Activated CD4-positive, alpha-beta T cell treated with anti-CD3 and anti-CD28 coated beads, Interleukin-10, Interleukin-2, amounts not matched to agents 100 ng/mL and 50 ng/mL, durations not matched to agents 16 hours and 8 hours (primary cell): ENCODE data around the gene NNAT.
"Not testable (repeated sequence)": the region's sequence is repeated elsewhere in the genome, so short reads cannot be mapped to it uniquely, and the experiment has no call there.

ENCODE experiments used
- DNase-seq: peaks from one replicate; pipeline ENCODE4 v3.0.0-alpha.2; 2020

Gene NNAT

GRCh38 chr20:37542281-37542680, 21.2 kb downstream of the NNAT start:
- DNase-seq: no peak

- DNase-seq: no peak
These were observed 22.8 kb downstream of the NNAT start for GRCh38 chr20:37543828-37544227.

DNA sequence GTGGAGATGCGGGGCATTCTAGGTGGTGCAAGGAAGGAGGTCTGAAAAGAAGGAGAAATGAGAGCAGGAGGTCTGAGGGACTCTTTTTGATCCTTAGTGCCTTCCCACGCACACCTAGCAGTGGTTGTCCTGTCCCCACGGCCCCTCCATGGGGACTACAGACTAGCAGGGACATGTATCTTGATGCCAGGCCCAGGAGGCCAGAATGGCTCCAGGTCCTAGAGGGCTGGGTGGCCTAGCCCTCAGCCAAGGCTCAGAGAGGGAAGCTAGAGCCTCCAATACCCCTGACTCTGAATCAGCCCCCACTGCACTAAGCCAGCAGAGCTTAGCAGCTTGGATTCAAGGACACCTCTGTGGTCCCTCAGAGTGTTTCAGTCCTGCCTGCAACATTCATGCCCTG, 23.3 kb downstream of the NNAT start:
- DNase-seq: no peak

- DNase-seq: no peak
These were observed 24.5 kb downstream of the NNAT start for GRCh38 chr20:37545516-37545915.

GRCh38 chr20:37547912-37548311, 26.9 kb downstream of the NNAT start:
- no peak for DNase-seq

GRCh38 chr20:37550101-37550920, 29.3 kb downstream of the NNAT start:
- DNase-seq: not testable (repeated sequence)

DNA sequence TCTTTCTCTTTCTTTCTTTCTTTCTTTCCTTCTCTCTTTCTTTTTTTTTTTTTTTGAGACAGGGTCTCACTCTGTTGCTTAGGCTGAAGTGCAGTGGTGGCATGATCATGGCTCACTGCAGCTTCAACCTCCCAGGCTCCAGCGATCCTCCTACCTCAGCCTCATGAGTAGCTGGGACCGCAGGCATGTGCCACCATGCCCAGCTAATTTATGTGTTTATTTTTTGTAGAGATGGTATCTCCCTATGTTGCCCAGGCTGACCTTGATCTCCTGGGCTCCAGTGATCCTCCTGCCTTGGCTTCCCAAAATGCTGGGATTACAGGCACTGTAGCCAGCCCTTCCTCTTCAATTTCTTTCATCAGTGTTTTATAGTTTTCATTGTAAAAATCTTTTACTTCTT, 30.6 kb downstream of the NNAT start:
- not testable (repeated sequence) for DNase-seq

DNA sequence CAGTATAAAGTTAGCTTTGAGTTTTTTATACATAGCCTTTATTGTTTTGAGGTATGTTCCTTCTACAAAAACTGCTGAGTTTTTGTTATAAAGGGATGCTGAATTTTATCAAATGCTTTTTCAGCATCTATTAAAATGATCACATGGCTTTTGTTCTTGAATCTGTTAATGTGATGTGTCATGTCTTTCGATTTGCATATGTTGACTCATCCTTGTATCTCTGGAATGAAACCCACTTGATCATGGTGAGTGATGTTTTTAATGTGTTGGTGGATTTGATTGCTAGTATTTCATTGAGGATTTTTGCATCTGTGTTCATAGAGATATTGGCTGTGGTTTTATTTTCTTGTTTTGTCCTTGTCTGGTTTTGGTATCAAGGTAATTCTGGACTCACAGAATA, 31.4 kb downstream of the NNAT start:
- DNase-seq: peak; percentile 37

GRCh38 chr20:37554721-37555298, 33.8 kb downstream of the NNAT start:
- not testable (repeated sequence) for DNase-seq

DNA sequence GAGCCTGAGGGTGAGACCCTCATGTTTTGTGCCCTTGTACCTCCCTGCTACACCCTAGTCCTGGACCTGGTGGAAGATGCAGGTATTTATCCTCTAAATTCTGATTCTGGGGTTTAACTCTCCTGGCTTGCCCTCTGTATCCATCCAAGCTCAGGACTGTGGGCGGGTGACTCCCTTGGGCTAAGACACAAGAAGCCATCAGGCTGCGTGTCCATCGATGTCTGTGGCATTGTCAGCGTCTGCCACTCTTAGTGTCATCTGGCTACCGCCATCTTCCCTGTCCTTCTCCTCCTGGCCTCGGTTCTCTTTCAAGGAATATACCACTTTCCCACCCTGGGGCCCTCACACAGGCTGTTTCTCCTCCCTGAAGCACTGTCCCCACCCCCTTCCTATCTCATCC, 35.5 kb downstream of the NNAT start:
- no peak for DNase-seq

DNA sequence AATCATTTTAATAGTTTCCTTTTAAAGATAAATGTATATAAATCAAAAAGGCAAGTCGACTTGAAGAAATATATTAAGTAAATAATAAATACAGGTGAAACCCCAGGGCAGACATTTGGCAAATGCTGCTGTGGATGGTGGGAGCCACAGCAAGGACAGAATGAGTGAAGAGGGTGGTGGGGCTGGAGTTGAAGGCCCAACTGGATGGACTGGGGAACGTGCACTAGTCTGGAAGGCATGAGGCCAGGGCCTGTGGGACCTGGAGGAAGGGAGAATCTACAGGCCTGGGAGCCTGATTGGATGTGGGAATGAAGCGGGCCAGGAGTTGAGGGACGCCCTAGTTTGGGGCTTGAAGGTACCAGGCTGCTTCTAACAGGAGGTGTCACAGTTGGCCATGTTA, 37.3 kb downstream of the NNAT start:
- DNase-seq: no peak

DNA sequence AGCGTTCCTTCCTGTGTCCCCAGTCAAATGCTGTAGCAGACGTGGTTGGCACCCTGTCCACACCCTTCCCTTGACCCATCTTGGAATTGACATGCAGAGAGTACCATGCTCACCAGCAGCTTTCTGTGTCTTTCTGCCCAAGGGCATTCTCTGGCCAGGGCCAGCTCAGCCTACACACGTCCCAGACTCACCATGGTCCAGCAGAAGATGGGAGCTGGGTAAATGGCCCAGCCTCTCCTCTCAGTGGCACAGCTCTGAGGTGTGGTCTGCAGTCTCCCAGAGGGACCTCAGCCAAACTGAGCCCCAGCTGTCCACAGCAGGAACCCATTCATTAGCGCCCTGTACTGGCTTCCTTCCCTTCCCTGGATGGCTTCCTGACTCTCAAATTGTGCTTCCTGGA, 37.7 kb downstream of the NNAT start:
- no peak for DNase-seq

GRCh38 chr20:37559312-37560027, 38.4 kb downstream of the NNAT start:
- no peak for DNase-seq

- no peak for DNase-seq
These were observed 39.6 kb downstream of the NNAT start for GRCh38 chr20:37560629-37561028.

DNA sequence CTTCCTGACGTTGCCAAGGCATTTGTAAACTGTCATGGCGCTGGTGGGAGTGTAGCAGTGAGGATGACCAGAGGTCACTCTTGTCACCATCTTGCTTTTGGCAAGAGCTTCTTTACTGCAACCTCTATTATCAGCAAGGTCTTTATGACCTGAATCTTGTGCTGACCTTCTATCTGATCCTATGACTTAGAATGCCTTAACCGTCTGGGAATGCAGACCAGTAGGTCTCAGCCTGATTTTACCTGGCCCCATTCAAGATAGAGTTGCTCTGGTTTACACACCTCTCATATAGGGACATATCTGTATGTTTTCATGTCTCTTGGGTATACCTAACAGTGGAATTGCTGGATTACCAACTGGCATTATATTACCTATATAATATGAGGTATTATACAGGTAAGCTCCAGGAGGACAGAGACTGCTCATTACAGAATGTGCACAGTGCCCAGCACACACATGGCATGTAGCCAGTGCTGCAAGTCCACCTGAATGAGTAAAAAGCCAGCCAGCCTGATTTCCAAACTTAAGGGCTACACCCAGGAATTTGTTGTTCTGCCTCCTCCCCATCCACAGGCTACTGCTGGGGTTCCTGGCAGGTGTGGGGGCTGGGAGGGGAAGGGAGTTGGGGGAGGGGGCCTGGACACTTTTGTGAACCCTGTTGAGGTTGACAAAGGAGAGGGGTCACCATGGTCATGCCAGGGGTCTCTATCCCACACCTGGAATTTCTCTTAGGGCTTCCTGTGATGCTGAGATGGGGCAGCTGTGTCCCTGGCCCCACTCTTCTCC, 41.8 kb downstream of the NNAT start:
- DNase-seq: no peak

- no peak for DNase-seq
These were observed 43.0 kb downstream of the NNAT start for GRCh38 chr20:37564016-37564387.

DNA sequence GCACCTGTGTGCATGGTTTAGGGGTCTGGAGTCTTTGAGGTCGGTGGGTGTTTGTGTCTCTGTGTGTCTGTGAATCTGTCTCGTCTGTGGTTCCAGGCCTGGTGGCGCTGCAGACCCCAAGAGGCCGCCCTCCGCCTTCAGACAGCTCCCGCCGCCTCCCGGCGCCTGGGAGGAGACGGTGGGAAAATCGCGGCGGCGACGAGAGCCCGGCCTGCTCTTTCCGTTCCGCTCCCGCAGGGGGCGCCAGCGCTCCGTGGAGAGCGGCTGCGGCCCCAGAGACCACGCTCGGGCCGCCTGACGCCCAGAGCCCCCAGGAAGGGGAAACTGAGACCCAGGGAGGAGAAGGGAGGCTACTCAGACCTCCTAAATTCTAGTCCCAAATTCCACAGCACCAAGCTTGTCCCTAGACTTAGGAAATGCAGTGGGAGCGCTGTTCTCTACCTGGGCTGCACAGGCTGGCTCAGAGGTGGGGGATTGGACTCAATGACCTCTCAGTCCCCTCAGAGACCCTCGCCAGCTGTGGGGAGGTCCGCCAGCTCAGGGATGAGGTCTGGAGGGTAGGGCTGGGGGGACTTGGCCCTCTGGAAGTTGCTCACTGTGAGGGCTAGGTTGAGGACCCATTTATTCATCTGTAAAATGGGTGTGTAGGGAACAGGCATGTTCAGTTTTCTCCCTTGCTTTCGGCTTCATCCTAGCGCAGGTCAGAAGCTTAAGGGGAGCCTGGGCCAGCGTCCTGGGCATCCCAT, 43.5 kb downstream of the NNAT start:
- DNase-seq: peak; percentile 54

GRCh38 chr20:37565134-37565811, 44.2 kb downstream of the NNAT start:
- no peak for DNase-seq

DNA sequence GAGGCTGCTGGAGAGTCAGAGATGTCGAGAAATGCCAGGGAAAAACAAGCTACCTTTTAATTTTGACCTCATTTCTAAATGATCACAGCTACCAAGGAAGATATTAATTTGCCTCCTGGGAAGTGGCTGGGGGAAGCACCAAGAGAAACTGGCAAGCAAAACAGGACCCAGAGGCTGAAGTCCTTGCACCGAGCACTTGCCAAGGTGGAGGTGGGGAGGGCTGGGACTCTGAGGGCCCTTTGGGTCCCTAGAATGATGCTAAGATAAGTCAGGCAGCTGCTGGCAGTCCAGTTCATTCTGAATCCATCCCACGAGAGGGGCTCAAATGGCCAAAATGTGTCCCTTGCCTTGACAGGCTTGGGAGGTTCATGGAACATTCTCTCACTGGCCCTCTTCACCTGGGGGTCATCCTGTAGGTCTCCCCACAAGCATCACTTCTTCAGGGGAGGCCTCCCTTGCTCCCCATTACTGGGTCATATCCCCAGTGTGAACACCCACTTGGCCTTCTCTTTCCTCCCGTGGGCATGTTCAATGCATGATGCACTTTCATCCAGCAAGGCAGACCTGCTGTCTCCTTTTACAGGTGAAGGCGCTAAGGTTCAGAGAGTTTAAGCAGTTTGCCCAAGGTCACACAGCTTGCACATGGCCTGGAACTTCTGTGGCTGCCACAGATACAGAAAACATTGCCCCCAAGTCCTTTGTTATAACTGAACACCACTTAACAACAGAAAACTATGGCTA, 45.7 kb downstream of the NNAT start:
- DNase-seq: no peak

DNA sequence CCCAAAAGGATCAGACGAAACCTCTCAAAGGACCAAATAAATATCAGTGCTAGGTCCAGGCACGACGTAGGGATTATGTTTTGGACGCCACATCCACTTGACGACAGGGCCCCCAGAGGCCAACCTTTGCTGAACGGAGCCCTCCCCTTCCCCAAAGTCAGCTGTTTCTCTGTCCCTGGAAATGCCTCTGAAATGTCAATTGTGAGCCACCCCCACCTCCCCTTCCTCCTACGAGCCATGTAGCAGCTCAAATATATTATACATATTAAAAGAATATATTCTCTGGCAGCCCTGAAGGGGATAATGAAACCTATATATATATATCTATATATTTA, 46.2 kb downstream of the NNAT start:
- no peak for DNase-seq
